ENCODE data around the gene TRPV2. TPM values are rescaled to one million over a fixed set of nuclear protein-coding genes. Genes with fewer than 3 reads are reported as not detected.

The TRPV2 gene
- total and polyA plus RNA-seq, 9 of the 15 experiments (the other 6 are each of a cell fraction or from before 2014, with no cell fraction given) = 10.0 to 97.5 (median 30.3) TPM

DNA sequence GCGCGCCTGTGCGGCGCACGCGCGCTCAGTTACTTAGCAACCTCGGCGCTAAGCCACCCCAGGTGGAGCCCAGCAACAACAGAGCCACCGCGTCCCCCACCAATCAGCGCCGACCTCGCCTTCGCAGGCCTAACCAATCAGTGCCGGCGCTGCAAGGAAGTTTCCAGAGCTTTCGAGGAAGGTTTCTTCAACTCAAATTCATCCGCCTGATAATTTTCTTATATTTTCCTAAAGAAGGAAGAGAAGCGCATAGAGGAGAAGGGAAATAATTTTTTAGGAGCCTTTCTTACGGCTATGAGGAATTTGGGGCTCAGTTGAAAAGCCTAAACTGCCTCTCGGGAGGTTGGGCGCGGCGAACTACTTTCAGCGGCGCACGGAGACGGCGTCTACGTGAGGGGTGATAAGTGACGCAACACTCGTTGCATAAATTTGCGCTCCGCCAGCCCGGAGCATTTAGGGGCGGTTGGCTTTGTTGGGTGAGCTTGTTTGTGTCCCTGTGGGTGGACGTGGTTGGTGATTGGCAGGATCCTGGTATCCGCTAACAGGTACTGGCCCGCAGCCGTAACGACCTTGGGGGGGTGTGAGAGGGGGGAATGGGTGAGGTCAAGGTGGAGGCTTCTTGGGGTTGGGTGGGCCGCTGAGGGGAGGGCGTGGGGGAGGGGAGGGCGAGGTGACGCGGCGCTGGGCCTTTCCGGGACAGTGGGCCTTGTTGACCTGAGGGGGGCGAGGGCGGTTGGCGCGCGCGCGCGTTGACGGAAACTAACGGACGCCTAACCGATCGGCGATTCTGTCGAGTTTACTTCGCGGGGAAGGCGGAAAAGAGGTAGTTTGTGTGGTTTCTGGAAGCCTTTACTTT, 34.5 kb upstream of the TRPV2 start, which contains the start of gene UBB (continued):
- TF ChIP-seq, protein P1, sequence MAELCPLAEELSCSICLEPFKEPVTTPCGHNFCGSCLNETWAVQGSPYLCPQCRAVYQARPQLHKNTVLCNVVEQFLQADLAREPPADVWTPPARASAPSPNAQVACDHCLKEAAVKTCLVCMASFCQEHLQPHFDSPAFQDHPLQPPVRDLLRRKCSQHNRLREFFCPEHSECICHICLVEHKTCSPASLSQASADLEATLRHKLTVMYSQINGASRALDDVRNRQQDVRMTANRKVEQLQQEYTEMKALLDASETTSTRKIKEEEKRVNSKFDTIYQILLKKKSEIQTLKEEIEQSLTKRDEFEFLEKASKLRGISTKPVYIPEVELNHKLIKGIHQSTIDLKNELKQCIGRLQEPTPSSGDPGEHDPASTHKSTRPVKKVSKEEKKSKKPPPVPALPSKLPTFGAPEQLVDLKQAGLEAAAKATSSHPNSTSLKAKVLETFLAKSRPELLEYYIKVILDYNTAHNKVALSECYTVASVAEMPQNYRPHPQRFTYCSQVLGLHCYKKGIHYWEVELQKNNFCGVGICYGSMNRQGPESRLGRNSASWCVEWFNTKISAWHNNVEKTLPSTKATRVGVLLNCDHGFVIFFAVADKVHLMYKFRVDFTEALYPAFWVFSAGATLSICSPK (IDR thresholded peaks at IDR 0.05; ENCODE audit: borderline replicate concordance) = no peak
- TF ChIP-seq ZSCAN29 (IDR thresholded peaks at IDR 0.05) (no peak), ZZZ3 (IDR thresholded peaks at IDR 0.05) (peak; percentile 54; the same call in 1 of the 2 replicates), HCFC1 (IDR thresholded peaks at IDR 0.05; ENCODE audit: low read depth, low read length) (peak; percentile 57), RUNX1 (IDR thresholded peaks at IDR 0.05; ENCODE audit: low read depth) (no peak), ZNF134 (CRISPR knock-in tag; conservative IDR thresholded peaks at IDR 0.05) (no peak), ZNF551 (CRISPR knock-in tag; IDR thresholded peaks at IDR 0.05) (no peak), ZNF431 (CRISPR knock-in tag; IDR thresholded peaks at IDR 0.05) (no peak), NRF1 (conservative IDR thresholded peaks at IDR 0.05 in 1 of 2, IDR thresholded peaks at IDR 0.05 in 1 of 2) (peak; percentile 89 to 90), PTRF (tag; IDR thresholded peaks at IDR 0.05) (no peak), MYNN (IDR thresholded peaks at IDR 0.05) (0 out of 2 replicates have a peak, but pooled peaks have one; percentile 29), MYNN (CRISPR knock-in tag; IDR thresholded peaks at IDR 0.05) (no peak), ZNF316 (IDR thresholded peaks at IDR 0.05) (0 out of 2 replicates have a peak, but pooled peaks have one; percentile 4), POU5F1 (IDR thresholded peaks at IDR 0.05; ENCODE audit: borderline replicate concordance, low read depth, low read length, partially characterized antibody) (no peak), ZNF584 (CRISPR knock-in tag; IDR thresholded peaks at IDR 0.05; ENCODE audit: low read depth) (no peak), RBM22 (IDR thresholded peaks at IDR 0.05; ENCODE audit: low read depth, low read length, poor library complexity, severe bottlenecking) (peak; percentile 79)
- TF ChIP-seq, protein P2, sequence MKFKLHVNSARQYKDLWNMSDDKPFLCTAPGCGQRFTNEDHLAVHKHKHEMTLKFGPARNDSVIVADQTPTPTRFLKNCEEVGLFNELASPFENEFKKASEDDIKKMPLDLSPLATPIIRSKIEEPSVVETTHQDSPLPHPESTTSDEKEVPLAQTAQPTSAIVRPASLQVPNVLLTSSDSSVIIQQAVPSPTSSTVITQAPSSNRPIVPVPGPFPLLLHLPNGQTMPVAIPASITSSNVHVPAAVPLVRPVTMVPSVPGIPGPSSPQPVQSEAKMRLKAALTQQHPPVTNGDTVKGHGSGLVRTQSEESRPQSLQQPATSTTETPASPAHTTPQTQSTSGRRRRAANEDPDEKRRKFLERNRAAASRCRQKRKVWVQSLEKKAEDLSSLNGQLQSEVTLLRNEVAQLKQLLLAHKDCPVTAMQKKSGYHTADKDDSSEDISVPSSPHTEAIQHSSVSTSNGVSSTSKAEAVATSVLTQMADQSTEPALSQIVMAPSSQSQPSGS (CRISPR knock-in tag; IDR thresholded peaks at IDR 0.05) = no peak
- TF ChIP-seq, protein P3, sequence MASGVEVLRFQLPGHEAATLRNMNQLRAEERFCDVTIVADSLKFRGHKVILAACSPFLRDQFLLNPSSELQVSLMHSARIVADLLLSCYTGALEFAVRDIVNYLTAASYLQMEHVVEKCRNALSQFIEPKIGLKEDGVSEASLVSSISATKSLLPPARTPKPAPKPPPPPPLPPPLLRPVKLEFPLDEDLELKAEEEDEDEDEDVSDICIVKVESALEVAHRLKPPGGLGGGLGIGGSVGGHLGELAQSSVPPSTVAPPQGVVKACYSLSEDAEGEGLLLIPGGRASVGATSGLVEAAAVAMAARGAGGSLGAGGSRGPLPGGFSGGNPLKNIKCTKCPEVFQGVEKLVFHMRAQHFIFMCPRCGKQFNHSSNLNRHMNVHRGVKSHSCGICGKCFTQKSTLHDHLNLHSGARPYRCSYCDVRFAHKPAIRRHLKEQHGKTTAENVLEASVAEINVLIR (CRISPR knock-in tag; IDR thresholded peaks at IDR 0.05) = peak; percentile 61
- TF ChIP-seq, protein P4, sequence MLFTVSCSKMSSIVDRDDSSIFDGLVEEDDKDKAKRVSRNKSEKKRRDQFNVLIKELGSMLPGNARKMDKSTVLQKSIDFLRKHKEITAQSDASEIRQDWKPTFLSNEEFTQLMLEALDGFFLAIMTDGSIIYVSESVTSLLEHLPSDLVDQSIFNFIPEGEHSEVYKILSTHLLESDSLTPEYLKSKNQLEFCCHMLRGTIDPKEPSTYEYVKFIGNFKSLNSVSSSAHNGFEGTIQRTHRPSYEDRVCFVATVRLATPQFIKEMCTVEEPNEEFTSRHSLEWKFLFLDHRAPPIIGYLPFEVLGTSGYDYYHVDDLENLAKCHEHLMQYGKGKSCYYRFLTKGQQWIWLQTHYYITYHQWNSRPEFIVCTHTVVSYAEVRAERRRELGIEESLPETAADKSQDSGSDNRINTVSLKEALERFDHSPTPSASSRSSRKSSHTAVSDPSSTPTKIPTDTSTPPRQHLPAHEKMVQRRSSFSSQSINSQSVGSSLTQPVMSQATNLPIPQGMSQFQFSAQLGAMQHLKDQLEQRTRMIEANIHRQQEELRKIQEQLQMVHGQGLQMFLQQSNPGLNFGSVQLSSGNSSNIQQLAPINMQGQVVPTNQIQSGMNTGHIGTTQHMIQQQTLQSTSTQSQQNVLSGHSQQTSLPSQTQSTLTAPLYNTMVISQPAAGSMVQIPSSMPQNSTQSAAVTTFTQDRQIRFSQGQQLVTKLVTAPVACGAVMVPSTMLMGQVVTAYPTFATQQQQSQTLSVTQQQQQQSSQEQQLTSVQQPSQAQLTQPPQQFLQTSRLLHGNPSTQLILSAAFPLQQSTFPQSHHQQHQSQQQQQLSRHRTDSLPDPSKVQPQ (CRISPR knock-in tag; IDR thresholded peaks at IDR 0.05; ENCODE audit: borderline replicate concordance) = no peak
- TF ChIP-seq, protein P5, sequence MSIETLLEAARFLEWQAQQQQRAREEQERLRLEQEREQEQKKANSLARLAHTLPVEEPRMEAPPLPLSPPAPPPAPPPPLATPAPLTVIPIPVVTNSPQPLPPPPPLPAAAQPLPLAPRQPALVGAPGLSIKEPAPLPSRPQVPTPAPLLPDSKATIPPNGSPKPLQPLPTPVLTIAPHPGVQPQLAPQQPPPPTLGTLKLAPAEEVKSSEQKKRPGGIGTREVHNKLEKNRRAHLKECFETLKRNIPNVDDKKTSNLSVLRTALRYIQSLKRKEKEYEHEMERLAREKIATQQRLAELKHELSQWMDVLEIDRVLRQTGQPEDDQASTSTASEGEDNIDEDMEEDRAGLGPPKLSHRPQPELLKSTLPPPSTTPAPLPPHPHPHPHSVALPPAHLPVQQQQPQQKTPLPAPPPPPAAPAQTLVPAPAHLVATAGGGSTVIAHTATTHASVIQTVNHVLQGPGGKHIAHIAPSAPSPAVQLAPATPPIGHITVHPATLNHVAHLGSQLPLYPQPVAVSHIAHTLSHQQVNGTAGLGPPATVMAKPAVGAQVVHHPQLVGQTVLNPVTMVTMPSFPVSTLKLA (conservative IDR thresholded peaks at IDR 0.05) = peak; percentile 82 to 91
